BE2C (cell line): ENCODE results near the gene GPATCH1.

Source experiments
- DNase-seq: peaks from one replicate; pipeline ENCODE4 v3.0.0-alpha.2; 2020
- H3K27me3 ChIP-seq: fragments of 250-450 bp; sonication (Bioruptor Pico); 2 replicates; pipeline ENCODE4 v1.5.1; 2020; ENCODE audit warnings: mild to moderate bottlenecking
- H3K36me3 ChIP-seq: fragments of 250-450 bp; sonication (Bioruptor Pico); 2 replicates; pipeline ENCODE4 v1.5.1; 2020; ENCODE audit warnings: mild to moderate bottlenecking
- H3K4me1 ChIP-seq: fragments of 250-450 bp; sonication (Bioruptor Pico); 2 replicates; pipeline ENCODE4 v1.5.1; 2020
- H3K4me3 ChIP-seq: 2 replicates; pipeline ENCODE4 v1.5.1; 2011; ENCODE audit warnings: low read depth, low read length
- H3K9me3 ChIP-seq: fragments of 250-450 bp; sonication (Bioruptor Pico); 2 replicates; pipeline ENCODE4 v1.5.1; 2020
- TF ChIP-seq, protein P1 (sequence below): IDR thresholded peaks from 2 replicates; pipeline ENCODE4 v1.5.1; 2012; ENCODE audit warnings: mild to moderate bottlenecking, low read depth, low read length

GPATCH1 gene

GRCh38 chr19:33063356-33063752, 17.6 kb upstream of the GPATCH1 start:
- Histone ChIP-seq H3K4me1 (no peaks in the 10 kb centered on the region), H3K27me3 (no peaks in the 10 kb centered on the region), H3K4me3 (peak overlapping the region; percentile 31; the same call in 1 of the 2 replicates), H3K36me3 (no peaks in the 10 kb centered on the region), H3K9me3 (no peaks in the 10 kb centered on the region)
- TF ChIP-seq, protein P1, sequence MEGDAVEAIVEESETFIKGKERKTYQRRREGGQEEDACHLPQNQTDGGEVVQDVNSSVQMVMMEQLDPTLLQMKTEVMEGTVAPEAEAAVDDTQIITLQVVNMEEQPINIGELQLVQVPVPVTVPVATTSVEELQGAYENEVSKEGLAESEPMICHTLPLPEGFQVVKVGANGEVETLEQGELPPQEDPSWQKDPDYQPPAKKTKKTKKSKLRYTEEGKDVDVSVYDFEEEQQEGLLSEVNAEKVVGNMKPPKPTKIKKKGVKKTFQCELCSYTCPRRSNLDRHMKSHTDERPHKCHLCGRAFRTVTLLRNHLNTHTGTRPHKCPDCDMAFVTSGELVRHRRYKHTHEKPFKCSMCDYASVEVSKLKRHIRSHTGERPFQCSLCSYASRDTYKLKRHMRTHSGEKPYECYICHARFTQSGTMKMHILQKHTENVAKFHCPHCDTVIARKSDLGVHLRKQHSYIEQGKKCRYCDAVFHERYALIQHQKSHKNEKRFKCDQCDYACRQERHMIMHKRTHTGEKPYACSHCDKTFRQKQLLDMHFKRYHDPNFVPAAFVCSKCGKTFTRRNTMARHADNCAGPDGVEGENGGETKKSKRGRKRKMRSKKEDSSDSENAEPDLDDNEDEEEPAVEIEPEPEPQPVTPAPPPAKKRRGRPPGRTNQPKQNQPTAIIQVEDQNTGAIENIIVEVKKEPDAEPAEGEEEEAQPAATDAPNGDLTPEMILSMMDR: no peak
- peak; percentile 29 for DNase-seq

DNA sequence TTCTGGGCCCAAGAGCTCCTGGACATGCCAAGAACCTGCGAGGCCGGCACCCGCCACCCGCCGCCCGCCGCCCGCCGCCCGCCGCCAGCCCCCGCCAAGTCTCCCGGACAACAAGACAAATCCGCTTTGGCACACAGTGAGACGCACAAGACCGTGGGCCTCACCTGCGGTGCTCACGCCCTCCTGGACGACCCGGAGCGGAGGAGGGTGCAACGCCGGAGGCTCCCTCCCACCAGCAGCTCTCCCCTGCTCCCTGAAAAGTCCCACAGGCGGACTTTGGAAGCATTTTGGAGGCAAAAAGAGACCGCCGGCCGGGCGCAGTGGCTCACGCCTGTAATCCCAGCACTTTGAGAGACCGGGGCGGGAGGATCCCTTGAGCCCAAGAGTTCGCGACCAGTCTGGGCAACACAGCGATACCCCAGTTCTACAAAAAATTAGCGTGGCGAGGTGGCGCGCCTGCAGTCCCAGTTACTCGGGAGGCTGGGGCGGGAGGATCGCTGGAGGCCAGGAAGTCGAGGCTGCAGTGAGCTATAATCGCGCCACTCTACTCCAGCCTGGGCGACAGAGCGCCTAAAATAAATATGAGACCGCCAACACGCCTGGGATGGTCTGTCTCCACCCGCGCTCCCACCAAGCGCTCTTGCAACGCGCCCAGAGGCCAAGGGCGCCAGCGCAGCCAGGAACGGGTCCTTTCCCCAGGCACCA, 17.1 kb upstream of the GPATCH1 start:
- TF ChIP-seq, protein P1: no peak
- no peaks in the 10 kb centered on the region for H3K27me3 ChIP-seq
- no peaks in the 10 kb centered on the region for H3K4me1 ChIP-seq
- DNase-seq: peak; percentile 54
- H3K9me3 ChIP-seq: no peaks in the 10 kb centered on the region
- no peaks in the 10 kb centered on the region for H3K36me3 ChIP-seq
- H3K4me3 ChIP-seq: peak overlapping the region; percentile 51

- H3K36me3 ChIP-seq: no peaks in the 10 kb centered on the region
- DNase-seq: no peak
- no peaks in the 10 kb centered on the region for H3K4me1 ChIP-seq
Measured at GRCh38 chr19:33064458-33064791, 16.6 kb upstream of the GPATCH1 start.

GRCh38 chr19:33064792-33065550, 16.0 kb upstream of the GPATCH1 start, which contains the start of gene RHPN2:
Gene RHPN2 (minus strand): TSS chr19:33064888. CDS start chr19:33064852, 36 bp downstream.
- H3K27me3 ChIP-seq: no peaks in the 10 kb centered on the region
- TF ChIP-seq, protein P1: no peak
- H3K36me3 ChIP-seq: no peaks in the 10 kb centered on the region
- peak; percentile 85 for DNase-seq
- H3K4me1 ChIP-seq: peaks cover 2% of the 10 kb centered on the region; the same call in 1 of the 2 replicates
- no peaks in the 10 kb centered on the region for H3K9me3 ChIP-seq
- peak within 1 kb of the TSS; percentile 51 for H3K4me3 ChIP-seq

More at GRCh38 chr19:33064458-33064791, 16.6 kb upstream of the GPATCH1 start:
- H3K9me3 ChIP-seq: no peaks in the 10 kb centered on the region
- H3K4me3 ChIP-seq: peak overlapping the region; percentile 51
- H3K27me3 ChIP-seq: no peaks in the 10 kb centered on the region
- TF ChIP-seq, protein P1: no peak

DNA sequence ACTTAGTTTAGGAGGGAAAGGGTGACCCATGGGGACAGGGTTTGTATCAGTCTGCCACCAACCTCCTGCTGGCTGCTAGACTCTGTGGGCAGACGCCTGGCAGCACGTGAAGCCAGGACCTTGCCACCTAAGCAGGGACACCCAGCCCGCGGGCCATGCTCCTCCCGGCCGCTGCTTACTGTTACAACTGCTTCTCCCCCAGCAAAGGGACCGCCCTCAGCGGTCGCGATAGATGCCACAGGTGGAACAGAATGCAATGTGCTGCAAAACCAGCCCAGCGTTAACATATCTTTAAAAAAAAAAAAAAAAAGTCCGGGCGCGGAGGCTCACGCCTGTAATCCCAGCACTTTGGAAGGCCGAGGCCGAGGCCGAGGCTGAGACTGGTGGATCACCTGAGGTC, 14.4 kb upstream of the GPATCH1 start:
- Histone ChIP-seq H3K4me3 (no peak overlapping the region), H3K9me3 (no peaks in the 10 kb centered on the region), H3K36me3 (no peaks in the 10 kb centered on the region), H3K27me3 (no peaks in the 10 kb centered on the region), H3K4me1 (peaks cover 4% of the 10 kb centered on the region; the same call in 1 of the 2 replicates)
- TF ChIP-seq, protein P1: no peak
- DNase-seq: no peak

DNA sequence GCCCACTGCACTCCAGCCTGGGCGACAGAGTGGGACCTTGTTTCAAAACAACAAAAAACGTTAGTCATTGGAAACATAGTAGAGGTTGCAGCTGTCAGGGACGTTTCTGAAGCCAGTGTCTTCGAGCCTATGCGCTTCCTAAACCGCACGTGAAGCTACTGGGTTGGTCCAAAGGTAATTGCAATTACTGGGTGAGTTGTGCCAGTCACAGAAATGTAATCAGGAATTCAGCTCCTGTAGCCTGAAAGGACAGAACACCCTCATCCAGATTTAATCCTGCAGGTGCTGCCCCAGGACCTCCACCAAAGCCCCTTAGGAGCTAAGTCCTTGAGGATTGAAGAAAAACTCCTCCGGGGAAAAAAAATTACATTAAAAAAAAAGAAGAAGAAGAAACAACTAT, 13.9 kb upstream of the GPATCH1 start:
- TF ChIP-seq, protein P1: no peak
- Histone ChIP-seq H3K4me1 (peaks cover 4% of the 10 kb centered on the region; the same call in 1 of the 2 replicates), H3K27me3 (no peaks in the 10 kb centered on the region), H3K4me3 (no peak overlapping the region), H3K36me3 (no peaks in the 10 kb centered on the region), H3K9me3 (no peaks in the 10 kb centered on the region)
- DNase-seq: no peak
